GM21381 (cell line): ENCODE measurements around the gene TSPY4.
"Not testable (repeated sequence)": the region's sequence is repeated elsewhere in the genome, so short reads cannot be mapped to it uniquely, and the experiment has no call there.

Experiments used
- ATAC-seq: cut with Tn5 transposase; IDR thresholded peaks from one replicate; pipeline ENCODE4 v1.9.1; 2021; ENCODE audit warnings: mild to moderate bottlenecking, moderate library complexity; ENCODE audit not compliant: unreplicated experiment

TSPY4 gene, protein sequence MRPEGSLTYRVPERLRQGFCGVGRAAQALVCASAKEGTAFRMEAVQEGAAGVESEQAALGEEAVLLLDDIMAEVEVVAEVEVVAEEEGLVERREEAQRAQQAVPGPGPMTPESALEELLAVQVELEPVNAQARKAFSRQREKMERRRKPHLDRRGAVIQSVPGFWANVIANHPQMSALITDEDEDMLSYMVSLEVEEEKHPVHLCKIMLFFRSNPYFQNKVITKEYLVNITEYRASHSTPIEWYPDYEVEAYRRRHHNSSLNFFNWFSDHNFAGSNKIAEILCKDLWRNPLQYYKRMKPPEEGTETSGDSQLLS

GRCh38 chrY:9337164-9337563 lies at the start of gene TSPY4:
Gene TSPY4 (plus strand): TSS chrY:9337464. CDS start chrY:9337510, 46 bp downstream.
- not testable (repeated sequence) for ATAC-seq

GRCh38 chrY:9320996-9321395 lies 16.3 kb upstream of the TSPY4 start:
- no peak for ATAC-seq

DNA sequence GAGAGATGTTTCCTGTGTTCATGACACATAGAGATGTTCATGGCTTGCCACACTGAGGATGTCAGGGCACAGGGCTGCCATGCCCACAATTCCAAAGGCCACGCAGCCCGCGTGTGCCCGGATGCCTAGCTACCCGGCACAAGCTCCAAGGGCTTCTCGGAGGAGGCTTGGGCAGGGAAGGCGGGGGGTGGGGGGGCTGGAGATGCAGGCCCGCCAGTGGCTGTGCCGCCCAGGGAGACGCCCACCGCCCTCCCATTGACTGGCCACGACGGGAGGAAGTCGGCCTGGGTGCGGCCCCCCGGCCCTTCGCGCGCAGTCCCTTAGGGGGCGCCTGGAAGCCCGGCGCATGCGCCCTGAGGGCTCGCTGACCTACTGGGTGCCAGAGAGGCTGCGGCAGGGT lies 20.2 kb downstream of the TSPY4 start, which contains the start of gene TSPY8:
Gene TSPY8 (plus strand): TSS at position 301 of the 400 bp plus-strand sequence. CDS start 46 bp downstream, at position 347.
- not testable (repeated sequence) for ATAC-seq
